Measurements from ENCODE around the gene GTF2F2. TPM values are rescaled to one million over a fixed set of nuclear protein-coding genes. Genes with fewer than 3 reads are reported as not detected.

Gene GTF2F2
- total RNA-seq, 1 experiment from 2014 or later, result 21.7 TPM

DNA sequence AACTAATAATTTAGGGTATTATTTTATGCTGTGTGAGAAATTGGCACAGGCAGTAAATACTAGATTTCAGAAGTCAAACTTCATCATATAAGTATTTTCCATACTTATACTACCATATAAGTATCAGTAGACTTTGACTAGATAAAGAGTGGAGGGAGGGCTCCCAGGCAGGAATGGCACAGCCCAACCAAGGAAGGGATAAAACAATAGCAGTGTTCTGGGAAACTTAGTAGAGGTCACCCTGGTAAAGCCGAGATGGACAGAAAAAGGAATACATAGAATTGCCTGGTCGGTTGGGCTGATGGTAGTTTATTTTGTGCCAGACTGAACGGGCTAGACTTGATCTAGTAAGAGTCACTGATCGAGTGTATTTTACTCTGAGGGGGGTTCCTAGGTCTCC lies 100.1 kb downstream of the GTF2F2 start:
- ATAC-seq (peak; percentile 27; the same call in 1 of the 2 replicates), DNase-seq (ENCODE audit: low read depth, low spot score) (no peak)
- intact Hi-C loops (cut with micrococcal nuclease; ENCODE audit: unreplicated experiment), result no loop called here
- Histone ChIP-seq H3K4me1 (ENCODE audit: control insufficient read depth, insufficient read depth, low read length) (peaks cover 21% of the 10 kb centered on the region; the same call in 1 of the 2 replicates), H3K36me3 (ENCODE audit: control insufficient read depth, insufficient read depth, low read length) (no peaks in the 10 kb centered on the region), H3K27me3 (ENCODE audit: control insufficient read depth, insufficient read depth, low read length) (no peaks in the 10 kb centered on the region), H3K27ac (ENCODE audit: low read length) (peak overlapping the region; percentile 7; the same call in 1 of the 2 replicates), H3K4me3 (ENCODE audit: low read depth in 2 of 2, low read length in 2 of 2) (no peak overlapping the region), H3K9me3 (ENCODE audit: control insufficient read depth, insufficient read depth, low read depth, low read length) (no peaks in the 10 kb centered on the region)
- ChIA-PET CTCF (no interaction called here), POLR2A (no interaction called here)
- in situ Hi-C loops (cut with HindIII; ENCODE audit: low pct_unique_long_range_greater_than_20kb, low sequenced_read_pairs), result no loop called here
- TF ChIP-seq SIN3A (IDR thresholded peaks at IDR 0.05; ENCODE audit: borderline replicate concordance, insufficient read depth, low read depth, low read length) (no peak), TCF7L2 (IDR thresholded peaks at IDR 0.05; ENCODE audit: low read depth, low read length) (no peak), POLR2AphosphoS5 (IDR thresholded peaks at IDR 0.05; ENCODE audit: low read depth, low read length) (no peak)
- TF ChIP-seq, protein P1, sequence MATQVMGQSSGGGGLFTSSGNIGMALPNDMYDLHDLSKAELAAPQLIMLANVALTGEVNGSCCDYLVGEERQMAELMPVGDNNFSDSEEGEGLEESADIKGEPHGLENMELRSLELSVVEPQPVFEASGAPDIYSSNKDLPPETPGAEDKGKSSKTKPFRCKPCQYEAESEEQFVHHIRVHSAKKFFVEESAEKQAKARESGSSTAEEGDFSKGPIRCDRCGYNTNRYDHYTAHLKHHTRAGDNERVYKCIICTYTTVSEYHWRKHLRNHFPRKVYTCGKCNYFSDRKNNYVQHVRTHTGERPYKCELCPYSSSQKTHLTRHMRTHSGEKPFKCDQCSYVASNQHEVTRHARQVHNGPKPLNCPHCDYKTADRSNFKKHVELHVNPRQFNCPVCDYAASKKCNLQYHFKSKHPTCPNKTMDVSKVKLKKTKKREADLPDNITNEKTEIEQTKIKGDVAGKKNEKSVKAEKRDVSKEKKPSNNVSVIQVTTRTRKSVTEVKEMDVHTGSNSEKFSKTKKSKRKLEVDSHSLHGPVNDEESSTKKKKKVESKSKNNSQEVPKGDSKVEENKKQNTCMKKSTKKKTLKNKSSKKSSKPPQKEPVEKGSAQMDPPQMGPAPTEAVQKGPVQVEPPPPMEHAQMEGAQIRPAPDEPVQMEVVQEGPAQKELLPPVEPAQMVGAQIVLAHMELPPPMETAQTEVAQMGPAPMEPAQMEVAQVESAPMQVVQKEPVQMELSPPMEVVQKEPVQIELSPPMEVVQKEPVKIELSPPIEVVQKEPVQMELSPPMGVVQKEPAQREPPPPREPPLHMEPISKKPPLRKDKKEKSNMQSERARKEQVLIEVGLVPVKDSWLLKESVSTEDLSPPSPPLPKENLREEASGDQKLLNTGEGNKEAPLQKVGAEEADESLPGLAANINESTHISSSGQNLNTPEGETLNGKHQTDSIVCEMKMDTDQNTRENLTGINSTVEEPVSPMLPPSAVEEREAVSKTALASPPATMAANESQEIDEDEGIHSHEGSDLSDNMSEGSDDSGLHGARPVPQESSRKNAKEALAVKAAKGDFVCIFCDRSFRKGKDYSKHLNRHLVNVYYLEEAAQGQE (IDR thresholded peaks at IDR 0.05; ENCODE audit: insufficient read depth in 1 of 2, low read depth in 2 of 2, low read length in 1 of 2), result no peak
- TF ChIP-seq, protein P2, sequence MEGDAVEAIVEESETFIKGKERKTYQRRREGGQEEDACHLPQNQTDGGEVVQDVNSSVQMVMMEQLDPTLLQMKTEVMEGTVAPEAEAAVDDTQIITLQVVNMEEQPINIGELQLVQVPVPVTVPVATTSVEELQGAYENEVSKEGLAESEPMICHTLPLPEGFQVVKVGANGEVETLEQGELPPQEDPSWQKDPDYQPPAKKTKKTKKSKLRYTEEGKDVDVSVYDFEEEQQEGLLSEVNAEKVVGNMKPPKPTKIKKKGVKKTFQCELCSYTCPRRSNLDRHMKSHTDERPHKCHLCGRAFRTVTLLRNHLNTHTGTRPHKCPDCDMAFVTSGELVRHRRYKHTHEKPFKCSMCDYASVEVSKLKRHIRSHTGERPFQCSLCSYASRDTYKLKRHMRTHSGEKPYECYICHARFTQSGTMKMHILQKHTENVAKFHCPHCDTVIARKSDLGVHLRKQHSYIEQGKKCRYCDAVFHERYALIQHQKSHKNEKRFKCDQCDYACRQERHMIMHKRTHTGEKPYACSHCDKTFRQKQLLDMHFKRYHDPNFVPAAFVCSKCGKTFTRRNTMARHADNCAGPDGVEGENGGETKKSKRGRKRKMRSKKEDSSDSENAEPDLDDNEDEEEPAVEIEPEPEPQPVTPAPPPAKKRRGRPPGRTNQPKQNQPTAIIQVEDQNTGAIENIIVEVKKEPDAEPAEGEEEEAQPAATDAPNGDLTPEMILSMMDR (IDR thresholded peaks at IDR 0.05), result no peak
- no TSS peak for BruUV-seq (replicated peaks)

DNA sequence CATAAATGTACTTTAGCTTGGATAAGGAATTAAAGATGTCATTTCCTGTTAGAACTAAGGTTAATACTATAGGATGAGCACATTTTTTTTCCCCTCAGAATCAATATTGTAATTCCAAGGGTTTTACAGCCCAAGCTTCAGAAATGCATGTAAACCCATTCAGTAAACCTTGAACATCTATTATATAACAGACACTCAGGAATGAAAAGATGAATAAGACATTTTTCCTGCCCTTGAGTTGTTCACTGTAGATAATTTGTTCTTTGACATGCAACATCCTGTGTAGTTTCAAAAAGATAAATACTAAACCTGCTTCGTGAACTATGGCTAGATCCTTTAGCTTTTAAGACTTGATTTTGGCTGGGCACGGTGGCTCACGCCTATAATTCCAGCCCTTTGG lies 102.2 kb downstream of the GTF2F2 start:
- ChIA-PET POLR2A (no interaction called here), CTCF (no interaction called here)
- TF ChIP-seq POLR2AphosphoS5 (IDR thresholded peaks at IDR 0.05; ENCODE audit: low read depth, low read length) (no peak), SIN3A (IDR thresholded peaks at IDR 0.05; ENCODE audit: borderline replicate concordance, insufficient read depth, low read depth, low read length) (no peak), TCF7L2 (IDR thresholded peaks at IDR 0.05; ENCODE audit: low read depth, low read length) (no peak)
- TF ChIP-seq, protein P2 (IDR thresholded peaks at IDR 0.05), result no peak
- TF ChIP-seq, protein P1 (IDR thresholded peaks at IDR 0.05; ENCODE audit: insufficient read depth in 1 of 2, low read depth in 2 of 2, low read length in 1 of 2), result no peak
- Histone ChIP-seq H3K9me3 (ENCODE audit: control insufficient read depth, insufficient read depth, low read depth, low read length) (no peaks in the 10 kb centered on the region), H3K4me1 (ENCODE audit: control insufficient read depth, insufficient read depth, low read length) (peaks cover 21% of the 10 kb centered on the region; the same call in 1 of the 2 replicates), H3K4me3 (ENCODE audit: low read depth in 2 of 2, low read length in 2 of 2) (no peak overlapping the region), H3K27ac (ENCODE audit: low read length) (no peak overlapping the region), H3K27me3 (ENCODE audit: control insufficient read depth, insufficient read depth, low read length) (no peaks in the 10 kb centered on the region), H3K36me3 (ENCODE audit: control insufficient read depth, insufficient read depth, low read length) (no peaks in the 10 kb centered on the region)
- in situ Hi-C loops (cut with HindIII; ENCODE audit: low pct_unique_long_range_greater_than_20kb, low sequenced_read_pairs), result no loop called here
- no TSS peak for BruUV-seq (replicated peaks)
- no peak for ATAC-seq
- intact Hi-C loops (cut with micrococcal nuclease; ENCODE audit: unreplicated experiment), result no loop called here
- no peak for DNase-seq (ENCODE audit: low read depth, low spot score)

Data from Panc1 (cell line).